ENCODE data around the gene GLDN. TPM values are rescaled to one million over a fixed set of nuclear protein-coding genes. Genes with fewer than 3 reads are reported as not detected.

GLDN gene
- total and polyA plus RNA-seq, 2 experiments from 2014 or later: 0.32 to 1.2 TPM

DNA sequence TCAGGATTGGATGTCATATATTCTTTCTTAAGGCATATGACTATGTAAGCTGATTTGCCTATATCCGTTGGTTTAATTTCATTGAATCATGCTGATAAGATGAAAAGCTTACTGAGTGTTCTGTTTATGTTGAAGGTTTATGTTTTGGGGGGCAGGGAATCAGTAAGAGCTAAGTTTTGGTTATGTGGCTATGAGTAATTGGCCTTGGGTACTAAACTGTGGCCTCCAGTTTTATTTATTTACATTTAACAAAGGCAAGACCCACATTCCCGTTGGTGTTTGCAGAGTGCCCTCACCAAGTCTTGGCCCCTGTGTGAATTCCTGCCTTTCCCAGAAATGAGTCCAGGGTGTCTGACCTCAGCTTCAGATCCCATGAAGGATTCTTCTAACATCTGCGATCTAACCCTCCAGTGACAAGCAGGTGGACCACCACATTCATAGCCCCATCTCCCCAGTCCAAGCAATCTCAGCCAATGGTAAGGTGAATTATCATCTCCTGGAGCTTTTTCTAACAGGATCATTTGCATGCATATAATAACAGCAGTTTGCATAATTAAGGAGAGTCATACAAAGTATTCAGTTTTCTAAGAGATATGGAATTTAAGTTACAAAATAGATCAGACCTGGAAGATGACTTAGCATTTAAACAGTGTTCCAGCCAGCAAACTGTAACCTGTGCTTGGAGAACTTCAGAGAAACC, 27.4 kb downstream of the GLDN start:
- H3K9me3 Mint-ChIP-seq: no peaks in the 10 kb centered on the region
- Histone ChIP-seq H3K27me3 (ENCODE audit: insufficient read depth) (no peaks in the 10 kb centered on the region), H4K20me1 (replicated peaks; ENCODE audit: insufficient read depth) (no peaks in the 10 kb centered on the region), H3K27ac (ENCODE audit: low read depth) (no peak overlapping the region), H3K36me3 (ENCODE audit: insufficient read depth) (no peaks in the 10 kb centered on the region), H3K4me3 (no peak overlapping the region), H3K4me1 (ENCODE audit: insufficient read depth) (no peaks in the 10 kb centered on the region), H3K4me2 (no peak overlapping the region), H3K9me2 (ENCODE audit: insufficient read depth) (no peaks in the 10 kb centered on the region), H3F3A (replicated peaks; ENCODE audit: low read depth) (no peaks in the 10 kb centered on the region), H2AFZ (no peak overlapping the region), H3K79me2 (replicated peaks; ENCODE audit: insufficient read depth) (no peaks in the 10 kb centered on the region)
- peaks cover 7% of the 10 kb centered on the region; the same call in 2 of the 3 replicates for H3K4me1 Mint-ChIP-seq
- H3K4me3 Mint-ChIP-seq: no peak overlapping the region
- TF ChIP-seq ZNF331 (CRISPR knock-in tag; IDR thresholded peaks at IDR 0.05; ENCODE audit: low read depth): no peak
- no peak for TF ChIP-seq EZH2phosphoT487 (IDR thresholded peaks at IDR 0.05; ENCODE audit: unreplicated experiment)
- TF ChIP-seq CREB1 (CRISPR knock-in tag; IDR thresholded peaks at IDR 0.05; ENCODE audit: low read depth): no peak
- TF ChIP-seq JUNB (IDR thresholded peaks at IDR 0.05; ENCODE audit: unreplicated experiment): no peak
- TF ChIP-seq, protein P1, sequence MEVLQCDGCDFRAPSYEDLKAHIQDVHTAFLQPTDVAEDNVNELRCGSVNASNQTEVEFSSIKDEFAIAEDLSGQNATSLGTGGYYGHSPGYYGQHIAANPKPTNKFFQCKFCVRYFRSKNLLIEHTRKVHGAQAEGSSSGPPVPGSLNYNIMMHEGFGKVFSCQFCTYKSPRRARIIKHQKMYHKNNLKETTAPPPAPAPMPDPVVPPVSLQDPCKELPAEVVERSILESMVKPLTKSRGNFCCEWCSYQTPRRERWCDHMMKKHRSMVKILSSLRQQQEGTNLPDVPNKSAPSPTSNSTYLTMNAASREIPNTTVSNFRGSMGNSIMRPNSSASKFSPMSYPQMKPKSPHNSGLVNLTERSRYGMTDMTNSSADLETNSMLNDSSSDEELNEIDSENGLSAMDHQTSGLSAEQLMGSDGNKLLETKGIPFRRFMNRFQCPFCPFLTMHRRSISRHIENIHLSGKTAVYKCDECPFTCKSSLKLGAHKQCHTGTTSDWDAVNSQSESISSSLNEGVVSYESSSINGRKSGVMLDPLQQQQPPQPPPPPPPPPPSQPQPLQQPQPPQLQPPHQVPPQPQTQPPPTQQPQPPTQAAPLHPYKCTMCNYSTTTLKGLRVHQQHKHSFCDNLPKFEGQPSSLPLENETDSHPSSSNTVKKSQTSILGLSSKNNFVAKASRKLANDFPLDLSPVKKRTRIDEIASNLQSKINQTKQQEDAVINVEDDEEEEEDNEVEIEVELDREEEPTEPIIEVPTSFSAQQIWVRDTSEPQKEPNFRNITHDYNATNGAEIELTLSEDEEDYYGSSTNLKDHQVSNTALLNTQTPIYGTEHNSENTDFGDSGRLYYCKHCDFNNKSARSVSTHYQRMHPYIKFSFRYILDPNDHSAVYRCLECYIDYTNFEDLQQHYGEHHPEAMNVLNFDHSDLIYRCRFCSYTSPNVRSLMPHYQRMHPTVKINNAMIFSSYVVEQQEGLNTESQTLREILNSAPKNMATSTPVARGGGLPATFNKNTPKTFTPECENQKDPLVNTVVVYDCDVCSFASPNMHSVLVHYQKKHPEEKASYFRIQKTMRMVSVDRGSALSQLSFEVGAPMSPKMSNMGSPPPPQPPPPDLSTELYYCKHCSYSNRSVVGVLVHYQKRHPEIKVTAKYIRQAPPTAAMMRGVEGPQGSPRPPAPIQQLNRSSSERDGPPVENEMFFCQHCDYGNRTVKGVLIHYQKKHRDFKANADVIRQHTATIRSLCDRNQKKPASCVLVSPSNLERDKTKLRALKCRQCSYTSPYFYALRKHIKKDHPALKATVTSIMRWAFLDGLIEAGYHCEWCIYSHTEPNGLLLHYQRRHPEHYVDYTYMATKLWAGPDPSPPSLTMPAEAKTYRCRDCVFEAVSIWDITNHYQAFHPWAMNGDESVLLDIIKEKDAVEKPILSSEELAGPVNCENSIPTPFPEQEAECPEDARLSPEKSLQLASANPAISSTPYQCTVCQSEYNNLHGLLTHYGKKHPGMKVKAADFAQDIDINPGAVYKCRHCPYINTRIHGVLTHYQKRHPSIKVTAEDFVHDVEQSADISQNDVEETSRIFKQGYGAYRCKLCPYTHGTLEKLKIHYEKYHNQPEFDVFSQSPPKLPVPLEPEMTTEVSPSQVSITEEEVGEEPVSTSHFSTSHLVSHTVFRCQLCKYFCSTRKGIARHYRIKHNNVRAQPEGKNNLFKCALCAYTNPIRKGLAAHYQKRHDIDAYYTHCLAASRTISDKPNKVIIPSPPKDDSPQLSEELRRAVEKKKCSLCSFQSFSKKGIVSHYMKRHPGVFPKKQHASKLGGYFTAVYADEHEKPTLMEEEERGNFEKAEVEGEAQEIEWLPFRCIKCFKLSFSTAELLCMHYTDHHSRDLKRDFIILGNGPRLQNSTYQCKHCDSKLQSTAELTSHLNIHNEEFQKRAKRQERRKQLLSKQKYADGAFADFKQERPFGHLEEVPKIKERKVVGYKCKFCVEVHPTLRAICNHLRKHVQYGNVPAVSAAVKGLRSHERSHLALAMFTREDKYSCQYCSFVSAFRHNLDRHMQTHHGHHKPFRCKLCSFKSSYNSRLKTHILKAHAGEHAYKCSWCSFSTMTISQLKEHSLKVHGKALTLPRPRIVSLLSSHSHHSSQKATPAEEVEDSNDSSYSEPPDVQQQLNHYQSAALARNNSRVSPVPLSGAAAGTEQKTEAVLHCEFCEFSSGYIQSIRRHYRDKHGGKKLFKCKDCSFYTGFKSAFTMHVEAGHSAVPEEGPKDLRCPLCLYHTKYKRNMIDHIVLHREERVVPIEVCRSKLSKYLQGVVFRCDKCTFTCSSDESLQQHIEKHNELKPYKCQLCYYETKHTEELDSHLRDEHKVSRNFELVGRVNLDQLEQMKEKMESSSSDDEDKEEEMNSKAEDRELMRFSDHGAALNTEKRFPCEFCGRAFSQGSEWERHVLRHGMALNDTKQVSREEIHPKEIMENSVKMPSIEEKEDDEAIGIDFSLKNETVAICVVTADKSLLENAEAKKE (CRISPR knock-in tag; IDR thresholded peaks at IDR 0.05): no peak
- H3K27me3 Mint-ChIP-seq (ENCODE audit: insufficient read depth, low read depth, poor library complexity): peaks cover 1% of the 10 kb centered on the region
- no peak for ATAC-seq
- no peaks in the 10 kb centered on the region for H3K36me3 Mint-ChIP-seq (ENCODE audit: low read depth)
- H3K27ac Mint-ChIP-seq: no peak overlapping the region; the same call in 1 of the 2 replicates
- no peak for DNase-seq (ENCODE audit: low spot score)

DNA sequence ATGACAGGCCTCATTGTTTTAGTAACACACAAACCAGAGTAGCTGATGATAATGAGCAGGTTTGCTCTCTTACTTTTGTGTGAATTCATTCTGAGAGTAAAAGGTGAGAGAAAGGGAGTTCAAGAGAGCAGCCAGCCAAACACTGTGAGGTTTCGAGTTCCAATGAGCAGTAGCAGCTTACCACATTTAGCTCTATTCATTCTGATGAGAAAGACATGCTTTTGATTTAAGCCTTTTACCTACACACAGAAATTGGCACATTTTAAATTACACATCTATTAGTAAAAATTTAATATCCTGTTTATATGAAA, 28.0 kb downstream of the GLDN start:
- Mint-ChIP-seq H3K4me1 (peaks cover 7% of the 10 kb centered on the region; the same call in 2 of the 3 replicates), H3K27ac (no peak overlapping the region; the same call in 1 of the 2 replicates), H3K36me3 (ENCODE audit: low read depth) (no peaks in the 10 kb centered on the region), H3K27me3 (ENCODE audit: insufficient read depth, low read depth, poor library complexity) (peaks cover under 1% of the 10 kb centered on the region), H3K9me3 (no peaks in the 10 kb centered on the region), H3K4me3 (no peak overlapping the region)
- DNase-seq (ENCODE audit: low spot score) (no peak), ATAC-seq (no peak)
- Histone ChIP-seq H3K4me1 (ENCODE audit: insufficient read depth) (no peaks in the 10 kb centered on the region), H3K9me2 (ENCODE audit: insufficient read depth) (no peaks in the 10 kb centered on the region), H3K27me3 (ENCODE audit: insufficient read depth) (no peaks in the 10 kb centered on the region), H3F3A (replicated peaks; ENCODE audit: low read depth) (no peaks in the 10 kb centered on the region), H3K27ac (ENCODE audit: low read depth) (no peak overlapping the region), H3K4me3 (no peak overlapping the region), H3K36me3 (ENCODE audit: insufficient read depth) (no peaks in the 10 kb centered on the region), H4K20me1 (replicated peaks; ENCODE audit: insufficient read depth) (no peaks in the 10 kb centered on the region), H3K79me2 (replicated peaks; ENCODE audit: insufficient read depth) (no peaks in the 10 kb centered on the region), H2AFZ (no peak overlapping the region), H3K4me2 (no peak overlapping the region)
- TF ChIP-seq ZNF331 (CRISPR knock-in tag; IDR thresholded peaks at IDR 0.05; ENCODE audit: low read depth) (no peak), POLR2AphosphoS5 (IDR thresholded peaks at IDR 0.05; ENCODE audit: low read depth) (no peak), CREB1 (CRISPR knock-in tag; IDR thresholded peaks at IDR 0.05; ENCODE audit: low read depth) (no peak), EZH2phosphoT487 (IDR thresholded peaks at IDR 0.05; ENCODE audit: unreplicated experiment) (no peak), EZH2 (IDR thresholded peaks at IDR 0.05; ENCODE audit: low read depth, unreplicated experiment) (no peak)
- TF ChIP-seq, protein P2, sequence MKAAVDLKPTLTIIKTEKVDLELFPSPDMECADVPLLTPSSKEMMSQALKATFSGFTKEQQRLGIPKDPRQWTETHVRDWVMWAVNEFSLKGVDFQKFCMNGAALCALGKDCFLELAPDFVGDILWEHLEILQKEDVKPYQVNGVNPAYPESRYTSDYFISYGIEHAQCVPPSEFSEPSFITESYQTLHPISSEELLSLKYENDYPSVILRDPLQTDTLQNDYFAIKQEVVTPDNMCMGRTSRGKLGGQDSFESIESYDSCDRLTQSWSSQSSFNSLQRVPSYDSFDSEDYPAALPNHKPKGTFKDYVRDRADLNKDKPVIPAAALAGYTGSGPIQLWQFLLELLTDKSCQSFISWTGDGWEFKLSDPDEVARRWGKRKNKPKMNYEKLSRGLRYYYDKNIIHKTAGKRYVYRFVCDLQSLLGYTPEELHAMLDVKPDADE (IDR thresholded peaks at IDR 0.05): no peak
- TF ChIP-seq, protein P3, sequence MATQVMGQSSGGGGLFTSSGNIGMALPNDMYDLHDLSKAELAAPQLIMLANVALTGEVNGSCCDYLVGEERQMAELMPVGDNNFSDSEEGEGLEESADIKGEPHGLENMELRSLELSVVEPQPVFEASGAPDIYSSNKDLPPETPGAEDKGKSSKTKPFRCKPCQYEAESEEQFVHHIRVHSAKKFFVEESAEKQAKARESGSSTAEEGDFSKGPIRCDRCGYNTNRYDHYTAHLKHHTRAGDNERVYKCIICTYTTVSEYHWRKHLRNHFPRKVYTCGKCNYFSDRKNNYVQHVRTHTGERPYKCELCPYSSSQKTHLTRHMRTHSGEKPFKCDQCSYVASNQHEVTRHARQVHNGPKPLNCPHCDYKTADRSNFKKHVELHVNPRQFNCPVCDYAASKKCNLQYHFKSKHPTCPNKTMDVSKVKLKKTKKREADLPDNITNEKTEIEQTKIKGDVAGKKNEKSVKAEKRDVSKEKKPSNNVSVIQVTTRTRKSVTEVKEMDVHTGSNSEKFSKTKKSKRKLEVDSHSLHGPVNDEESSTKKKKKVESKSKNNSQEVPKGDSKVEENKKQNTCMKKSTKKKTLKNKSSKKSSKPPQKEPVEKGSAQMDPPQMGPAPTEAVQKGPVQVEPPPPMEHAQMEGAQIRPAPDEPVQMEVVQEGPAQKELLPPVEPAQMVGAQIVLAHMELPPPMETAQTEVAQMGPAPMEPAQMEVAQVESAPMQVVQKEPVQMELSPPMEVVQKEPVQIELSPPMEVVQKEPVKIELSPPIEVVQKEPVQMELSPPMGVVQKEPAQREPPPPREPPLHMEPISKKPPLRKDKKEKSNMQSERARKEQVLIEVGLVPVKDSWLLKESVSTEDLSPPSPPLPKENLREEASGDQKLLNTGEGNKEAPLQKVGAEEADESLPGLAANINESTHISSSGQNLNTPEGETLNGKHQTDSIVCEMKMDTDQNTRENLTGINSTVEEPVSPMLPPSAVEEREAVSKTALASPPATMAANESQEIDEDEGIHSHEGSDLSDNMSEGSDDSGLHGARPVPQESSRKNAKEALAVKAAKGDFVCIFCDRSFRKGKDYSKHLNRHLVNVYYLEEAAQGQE (IDR thresholded peaks at IDR 0.05; ENCODE audit: unreplicated experiment): no peak

All from GM23338 (cell line).